ENCODE data around the gene ANKRD11. TPM values are rescaled to one million over a fixed set of nuclear protein-coding genes. Genes with fewer than 3 reads are reported as not detected.
"Not testable (repeated sequence)": the region's sequence is repeated elsewhere in the genome, so short reads cannot be mapped to it uniquely, and the experiment has no call there.

Gene ANKRD11
- total and polyA plus RNA-seq, 7 donors, result 30.6 to 161 (median 42.8) TPM

DNA sequence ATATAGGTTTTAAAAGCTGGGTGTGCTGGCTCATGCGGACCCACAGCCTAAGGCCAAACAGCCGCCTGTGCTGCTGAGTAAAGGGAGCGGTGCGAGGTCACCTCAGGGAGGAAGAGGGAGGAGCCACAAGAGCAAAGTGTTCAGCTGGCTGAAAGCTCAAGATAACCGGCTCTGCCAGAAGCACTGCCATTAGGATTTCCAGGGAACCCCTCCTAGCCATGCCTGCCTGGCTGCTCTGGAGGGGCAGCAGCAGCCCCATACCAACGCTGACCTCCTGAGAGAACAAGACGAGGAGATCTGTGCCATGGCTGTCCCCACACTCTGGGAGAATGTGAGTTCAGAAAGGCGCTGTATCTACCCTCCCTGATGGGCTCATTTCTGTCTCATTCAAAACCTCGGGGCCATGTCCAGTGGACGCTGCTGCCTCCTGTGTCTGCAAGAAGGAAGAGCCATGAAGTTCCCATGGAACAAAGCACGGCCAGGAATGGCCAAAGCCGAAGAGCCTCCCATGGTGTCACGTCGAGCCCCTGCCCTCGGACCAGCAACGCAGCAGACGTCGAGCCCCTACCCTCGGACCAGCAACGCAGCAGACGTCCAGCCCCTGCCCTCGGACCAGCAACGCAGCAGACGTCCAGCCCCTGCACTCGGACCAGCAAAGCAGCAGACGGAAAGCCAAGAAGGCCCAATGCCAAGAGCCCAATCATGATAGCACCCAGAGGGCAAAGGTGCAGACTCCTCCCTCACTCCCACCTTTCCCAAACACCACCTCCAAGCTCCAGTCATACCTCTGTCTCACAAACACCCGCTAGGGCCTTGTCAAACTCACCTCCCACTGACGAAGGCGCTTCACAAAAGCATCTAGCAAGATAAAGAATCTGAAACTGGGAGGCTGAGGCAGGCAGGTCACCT is 107.0 kb downstream of the ANKRD11 start:
- intact Hi-C loops (cut with DNase I), result no loop called here
- peak; percentile 59 for DNase-seq
- Histone ChIP-seq H3K4me1 (peaks cover 0 to 71% (median 63%) of the 10 kb centered on the region in 4 donors), H3K9me3 (no peaks in the 10 kb centered on the region), H3K36me3 (no peaks in the 10 kb centered on the region), H3K27me3 (no peaks in the 10 kb centered on the region), H3K4me3 (no peak overlapping the region), H3K27ac (no peak overlapping the region)
- TF ChIP-seq EP300 (IDR thresholded peaks at IDR 0.05), result no peak
- 22 to 58% methylated on average over 29 of the region's 29 CpGs for WGBS, 2 donors

DNA sequence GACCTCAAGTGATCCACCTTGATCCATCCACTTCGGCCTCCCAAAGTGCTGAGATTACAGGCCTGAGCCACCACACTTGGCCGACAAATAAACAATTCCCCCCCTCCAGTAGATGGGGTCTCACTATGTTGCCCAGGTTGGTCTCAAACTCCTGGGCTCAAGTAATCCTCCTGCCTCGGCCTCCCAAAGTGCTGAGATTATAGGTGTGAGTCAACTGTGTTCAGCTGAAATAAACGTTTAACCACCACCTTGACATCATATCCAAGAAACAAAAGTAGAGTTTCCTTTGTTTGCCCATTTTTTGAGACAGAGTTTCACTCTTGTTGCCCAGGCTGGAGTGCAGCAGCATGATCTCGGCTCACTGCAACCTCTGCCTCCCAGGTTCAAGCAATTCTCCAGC is 107.8 kb downstream of the ANKRD11 start:
- intact Hi-C loops (cut with DNase I); H3K27ac ChIP-seq; H3K27me3 ChIP-seq; H3K36me3 ChIP-seq; DNase-seq; H3K9me3 ChIP-seq; H3K4me3 ChIP-seq: not testable (repeated sequence)
- H3K4me1 ChIP-seq, result peaks cover 0 to 72% (median 62%) of the 10 kb centered on the region in 4 donors
- 53 to 74% methylated on average over 5 of the region's 5 CpGs for WGBS, 2 donors

DNA sequence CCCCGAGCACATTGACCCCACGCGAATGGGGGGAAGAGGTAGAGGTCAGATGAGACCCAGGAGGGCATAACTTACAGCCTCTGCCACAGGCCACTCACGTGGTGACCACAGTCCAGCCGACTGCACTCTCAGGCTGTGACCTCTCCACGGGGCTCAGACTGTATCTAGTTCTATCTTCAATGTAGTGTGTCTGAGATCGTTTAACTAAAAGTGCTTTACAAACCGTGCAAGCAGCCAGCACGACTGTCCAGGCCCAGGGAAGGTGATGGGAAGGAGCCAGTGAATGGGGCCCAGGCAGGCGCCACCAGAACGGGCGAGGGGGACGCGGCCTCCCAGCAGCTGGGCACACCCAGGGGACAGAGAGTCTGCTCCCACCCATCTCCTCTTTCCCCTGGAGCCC is 108.6 kb downstream of the ANKRD11 start:
- Histone ChIP-seq H3K36me3 (no peaks in the 10 kb centered on the region), H3K27ac (no peak overlapping the region), H3K4me3 (no peak overlapping the region), H3K4me1 (peaks cover 0 to 68% (median 56%) of the 10 kb centered on the region in 4 donors), H3K9me3 (no peaks in the 10 kb centered on the region), H3K27me3 (no peaks in the 10 kb centered on the region)
- intact Hi-C loops (cut with DNase I), result no loop called here
- 80 to 82% methylated on average over 14 of the region's 14 CpGs for WGBS, 2 donors
- TF ChIP-seq POLR2A (IDR thresholded peaks at IDR 0.05) (no peak), POLR2AphosphoS5 (IDR thresholded peaks at IDR 0.05) (no peak), EP300 (IDR thresholded peaks at IDR 0.05) (no peak)
- TF ChIP-seq, protein P1, sequence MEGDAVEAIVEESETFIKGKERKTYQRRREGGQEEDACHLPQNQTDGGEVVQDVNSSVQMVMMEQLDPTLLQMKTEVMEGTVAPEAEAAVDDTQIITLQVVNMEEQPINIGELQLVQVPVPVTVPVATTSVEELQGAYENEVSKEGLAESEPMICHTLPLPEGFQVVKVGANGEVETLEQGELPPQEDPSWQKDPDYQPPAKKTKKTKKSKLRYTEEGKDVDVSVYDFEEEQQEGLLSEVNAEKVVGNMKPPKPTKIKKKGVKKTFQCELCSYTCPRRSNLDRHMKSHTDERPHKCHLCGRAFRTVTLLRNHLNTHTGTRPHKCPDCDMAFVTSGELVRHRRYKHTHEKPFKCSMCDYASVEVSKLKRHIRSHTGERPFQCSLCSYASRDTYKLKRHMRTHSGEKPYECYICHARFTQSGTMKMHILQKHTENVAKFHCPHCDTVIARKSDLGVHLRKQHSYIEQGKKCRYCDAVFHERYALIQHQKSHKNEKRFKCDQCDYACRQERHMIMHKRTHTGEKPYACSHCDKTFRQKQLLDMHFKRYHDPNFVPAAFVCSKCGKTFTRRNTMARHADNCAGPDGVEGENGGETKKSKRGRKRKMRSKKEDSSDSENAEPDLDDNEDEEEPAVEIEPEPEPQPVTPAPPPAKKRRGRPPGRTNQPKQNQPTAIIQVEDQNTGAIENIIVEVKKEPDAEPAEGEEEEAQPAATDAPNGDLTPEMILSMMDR (IDR thresholded peaks at IDR 0.05), result no peak
- DNase-seq, result no peak

GRCh38 chr16:89380681-89381080 is 109.7 kb downstream of the ANKRD11 start:
- peaks cover 0 to 57% (median 47%) of the 10 kb centered on the region in 4 donors for H3K4me1 ChIP-seq
- H3K36me3 ChIP-seq, result no peaks in the 10 kb centered on the region
- no peaks in the 10 kb centered on the region for H3K9me3 ChIP-seq
- no peak for DNase-seq
- H3K4me3 ChIP-seq, result no peak overlapping the region
- TF ChIP-seq, protein P1 (IDR thresholded peaks at IDR 0.05), result no peak
- no peak for TF ChIP-seq POLR2AphosphoS5 (IDR thresholded peaks at IDR 0.05)
- TF ChIP-seq EP300 (IDR thresholded peaks at IDR 0.05), result no peak
- no peak for TF ChIP-seq POLR2A (IDR thresholded peaks at IDR 0.05)
- H3K27ac ChIP-seq, result no peak overlapping the region
- intact Hi-C loops (cut with DNase I), result no loop called here
- H3K27me3 ChIP-seq, result no peaks in the 10 kb centered on the region
- 85 to 88% methylated on average over 15 of the region's 15 CpGs for WGBS, 2 donors

- H3K4me1 ChIP-seq, result peaks cover 0 to 63% (median 49%) of the 10 kb centered on the region in 4 donors
- TF ChIP-seq POLR2A (IDR thresholded peaks at IDR 0.05) (no peak), POLR2AphosphoS5 (IDR thresholded peaks at IDR 0.05) (no peak), EP300 (IDR thresholded peaks at IDR 0.05) (no peak)
- TF ChIP-seq, protein P1 (IDR thresholded peaks at IDR 0.05), result no peak
- H3K4me3 ChIP-seq, result no peak overlapping the region
- intact Hi-C loops (cut with DNase I), result no loop called here
- no peaks in the 10 kb centered on the region for H3K27me3 ChIP-seq
- H3K27ac ChIP-seq, result peak overlapping the region in 1 of 4 donors; percentile 47
- 86 to 94% methylated on average over 29 of the region's 29 CpGs for WGBS, 2 donors
- peak; percentile 55 for DNase-seq
- H3K9me3 ChIP-seq, result no peaks in the 10 kb centered on the region
- H3K36me3 ChIP-seq, result no peaks in the 10 kb centered on the region
Measured at GRCh38 chr16:89378947-89379771, 111.2 kb downstream of the ANKRD11 start.
